Activated CD8-positive, alpha-beta T cell treated with anti-CD3 and anti-CD28 coated beads for 36 hours (primary cell): ENCODE data around the gene MEF2D. TPM values are rescaled to one million over a fixed set of nuclear protein-coding genes. Genes with fewer than 3 reads are reported as not detected.

ENCODE experiments used
- ATAC-seq: fragments of 200-7000 bp; cut with Tn5 transposase; one replicate; pipeline ENCODE4 v1.10.0; 2021; ENCODE audit warnings: mild to moderate bottlenecking, moderate library complexity
- CTCF ChIA-PET: fragments of 350-600 bp; sonication (Branson Sonifier 250); formaldehyde crosslinking; loops from one replicate; lab custom pipeline; 2021; ENCODE audit warnings: antibody characterized with exemption; lab: Charles Lee
- POLR2A ChIA-PET: fragments of 350-600 bp; sonication (Branson Sonifier 250); formaldehyde crosslinking; loops from one replicate; lab custom pipeline; 2021; ENCODE audit warnings: antibody characterized with exemption; lab: Charles Lee
- DNase-seq: peaks from one replicate; pipeline ENCODE4 v3.0.0-alpha.2; 2020
- H3K27ac Mint-ChIP-seq: one replicate; pipeline ENCODE4 v1.8.0; 2021; ENCODE audit warnings: mild to moderate bottlenecking, mixed read lengths
- H3K27me3 Mint-ChIP-seq: one replicate; pipeline ENCODE4 v1.8.0; 2021; ENCODE audit warnings: mixed read lengths
- H3K36me3 Mint-ChIP-seq: one replicate; pipeline ENCODE4 v1.8.0; 2021; ENCODE audit warnings: low read depth, mixed read lengths
- H3K4me1 Mint-ChIP-seq: one replicate; pipeline ENCODE4 v1.8.0; 2021; ENCODE audit warnings: low read depth, mixed read lengths
- H3K4me3 Mint-ChIP-seq: one replicate; pipeline ENCODE4 v1.8.0; 2021; ENCODE audit warnings: mild to moderate bottlenecking, moderate library complexity, mixed read lengths
- H3K9me3 Mint-ChIP-seq: one replicate; pipeline ENCODE4 v1.8.0; 2021; ENCODE audit warnings: mixed read lengths
- CTCF ChIP-seq: fragments of 200-600 bp; IDR thresholded peaks from one replicate; pipeline ENCODE4 v1.8.0; 2022; ENCODE audit warnings: antibody characterized with exemption, mild to moderate bottlenecking
- intact Hi-C: fragments of 100-400 bp; cut with micrococcal nuclease; formaldehyde crosslinking; loops from one replicate; pipeline ENCODE4 v1.10.0; 2022
- total RNA-seq, 2 experiments: library from RNA; stranded (reverse); gene quantifications; one replicate each; pipeline ENCODE4 v1.2.3, GENCODE V29; 2021

The MEF2D gene
- total RNA-seq, 2 experiments from 2014 or later, result 35.3 to 35.8 TPM

GRCh38 chr1:156456625-156457465 lies 43.7 kb downstream of the MEF2D start:
- POLR2A ChIA-PET, result interaction anchor here (0.7 to 2.1 kb wide), 11 partner anchors 9 to 141 kb away, joined by 3 to 12 read pairs (median 4); partner anchors contain the start of genes MEF2D and NAXE
- TF ChIP-seq CTCF, result peak; percentile 1
- peaks cover 19% of the 10 kb centered on the region for H3K4me1 Mint-ChIP-seq
- H3K27me3 Mint-ChIP-seq, result no peaks in the 10 kb centered on the region
- intact Hi-C loops, result loop anchor here (5.0 kb wide), 2 partner anchors 45 to 145 kb away; partner anchors contain the start of genes GPATCH4 and MEF2D
- peak overlapping the region; percentile 91 for H3K4me3 Mint-ChIP-seq
- ATAC-seq (peak; percentile 90), DNase-seq (peak; percentile 99)
- H3K9me3 Mint-ChIP-seq, result no peaks in the 10 kb centered on the region
- H3K36me3 Mint-ChIP-seq, result no peaks in the 10 kb centered on the region
- CTCF ChIA-PET, result interaction anchor here (0.7 to 4.9 kb wide), 19 partner anchors 9 to 170 kb away, joined by 3 to 27 read pairs (median 5); partner anchors contain the start of gene GPATCH4
- H3K27ac Mint-ChIP-seq, result peak overlapping the region; percentile 99

- Mint-ChIP-seq H3K27me3 (no peaks in the 10 kb centered on the region), H3K36me3 (no peaks in the 10 kb centered on the region), H3K27ac (no peak overlapping the region), H3K9me3 (no peaks in the 10 kb centered on the region), H3K4me1 (peaks cover 19% of the 10 kb centered on the region), H3K4me3 (no peak overlapping the region)
- ChIA-PET CTCF (interaction anchor here (1.0 to 4.6 kb wide), 7 partner anchors 10 to 159 kb away, joined by 3 to 43 read pairs (median 3); no protein-coding TSS in a partner anchor), POLR2A (interaction anchor here (1.1 kb wide), 1 partner anchor 32 kb away, joined by 4 read pairs; no protein-coding TSS in a partner anchor)
- DNase-seq, result no peak
- no peak for ATAC-seq
- intact Hi-C loops, result loop anchor here (5.0 kb wide), 2 partner anchors 47 to 147 kb away; partner anchors contain the start of genes GPATCH4 and MEF2D
- TF ChIP-seq CTCF, result no peak
These were observed 45.2 kb downstream of the MEF2D start for GRCh38 chr1:156455362-156455761.

- Mint-ChIP-seq H3K4me3 (no peak overlapping the region), H3K27me3 (peaks cover 4% of the 10 kb centered on the region), H3K4me1 (peaks cover 22% of the 10 kb centered on the region), H3K36me3 (no peaks in the 10 kb centered on the region), H3K27ac (no peak overlapping the region), H3K9me3 (no peaks in the 10 kb centered on the region)
- TF ChIP-seq CTCF, result no peak
- intact Hi-C loops, result no loop called here
- DNase-seq, result no peak
- ChIA-PET CTCF (interaction anchor here (1.0 to 4.6 kb wide), 4 partner anchors 68 to 172 kb away, joined by 4 to 43 read pairs (median 9); no protein-coding TSS in a partner anchor), POLR2A (interaction anchor here (1.6 kb wide), 1 partner anchor 143 kb away, joined by 3 read pairs; no protein-coding TSS in a partner anchor)
- no peak for ATAC-seq
These were observed 47.7 kb downstream of the MEF2D start for GRCh38 chr1:156452907-156453306.

- H3K4me1 Mint-ChIP-seq, result peaks cover 14% of the 10 kb centered on the region
- no peaks in the 10 kb centered on the region for H3K36me3 Mint-ChIP-seq
- peaks cover 8% of the 10 kb centered on the region for H3K27me3 Mint-ChIP-seq
- H3K9me3 Mint-ChIP-seq, result no peaks in the 10 kb centered on the region
- H3K27ac Mint-ChIP-seq, result no peak overlapping the region
- CTCF ChIA-PET, result interaction anchor here (1.0 to 4.6 kb wide), 2 partner anchors 66 to 156 kb away, joined by 5 to 43 read pairs; no protein-coding TSS in a partner anchor
- intact Hi-C loops, result no loop called here
- no peak for DNase-seq
- no peak for TF ChIP-seq CTCF
- H3K4me3 Mint-ChIP-seq, result no peak overlapping the region
- POLR2A ChIA-PET, result interaction anchor here (0.8 to 1.6 kb wide), 2 partner anchors 53 to 145 kb away, joined by 3 read pairs; no protein-coding TSS in a partner anchor
- ATAC-seq, result no peak
These were observed 48.9 kb downstream of the MEF2D start for GRCh38 chr1:156451505-156452160.
